Ovary (tissue), 9 donors: Measurements from ENCODE around the gene PMIS2. TPM values are rescaled to one million over a fixed set of nuclear protein-coding genes. Genes with fewer than 3 reads are reported as not detected.

Experiments
- DNase-seq, 5 donors: peaks; one replicate each; pipeline ENCODE4 v3.0.0-alpha.2; 2019 to 2020
- H3K27ac ChIP-seq, 2 donors: fragments of 200-600 bp; one replicate each; pipeline versions ENCODE4 v1.5.1 to v1.8.0; 2019 to 2022
- H3K27me3 ChIP-seq: fragments of 200-600 bp; one replicate; pipeline ENCODE4 v1.8.0; 2022
- H3K36me3 ChIP-seq: fragments of 200-600 bp; sonication (generic); one replicate; pipeline ENCODE4 v1.5.1; 2019
- H3K4me1 ChIP-seq: one replicate; pipeline ENCODE4 v1.8.1; 2013; ENCODE audit warnings: mild to moderate bottlenecking, moderate library complexity; ENCODE audit not compliant: insufficient read depth
- H3K4me3 ChIP-seq: fragments of 200-600 bp; sonication (generic); one replicate; pipeline ENCODE4 v1.5.1; 2017
- H3K9me3 ChIP-seq, 2 donors: fragments of 200-600 bp in 1 of 2; sonication (generic) in 1 of 2; one replicate each; pipeline versions ENCODE4 v1.5.1 to v1.8.1; 2013 to 2019; ENCODE audit warnings: mild to moderate bottlenecking in 1 of 2, moderate library complexity in 1 of 2
- CTCF ChIP-seq, 3 donors: fragments of 450-650 bp in 2 of 3; fragments of 200-600 bp in 1 of 3; IDR thresholded peaks; one replicate each; pipeline versions ENCODE4 v1.5.1 to v1.8.0; 2016 to 2022; ENCODE audit warnings: antibody characterized with exemption in 3 of 3, mild to moderate bottlenecking in 1 of 3
- EP300 ChIP-seq: sonication (generic); formaldehyde crosslinking; IDR thresholded peaks from one replicate; pipeline ENCODE4 v1.6.1; 2017; ENCODE audit warnings: antibody characterized with exemption
- POLR2A ChIP-seq: fragments of 450-650 bp; IDR thresholded peaks from one replicate; pipeline ENCODE4 v1.6.1; 2017; ENCODE audit warnings: antibody characterized with exemption, mild to moderate bottlenecking, moderate library complexity
- WGBS, 3 donors: extraction: QIAGEN DNeasy Blood & Tissue Kit in 1 of 3; methylation state at CpG; one replicate each; pipeline versions ENCODE4 v1.1.5 to v1.1.7; 2013 to 2017; 5-methylcytosine and 5-hydroxymethylcytosine counted together
- intact Hi-C, 4 donors: fragments of 100-400 bp; cut with DNase I; formaldehyde crosslinking; loops; one replicate each; pipeline versions ENCODE4 v1.11.0 to v1.15.1; 2022 to 2023
- polyA plus RNA-seq, 2 donors: library from polyadenylated mRNA; stranded (reverse); fragments of 200-250 nt in 1 of 2; fragments of 350-450 nt in 1 of 2; fragmentation: Illumina TruSeq in 1 of 2; extraction: RNeasy Lipid Tissue Mini Kit (QIAGEN cat#74804) in 1 of 2; gene quantifications; one replicate each; pipeline ENCODE4 v1.2.3, GENCODE V29; 2013 to 2014
- total RNA-seq, 7 donors: library from RNA; depleted of rRNA in 2 of 7; stranded (reverse); fragments of >200 nt in 2 of 7; fragmentation: NEBNext Ultra II Directional in 3 of 7; extraction: Animal tissue kit (Norgen Biotek cat#: 25700) in 3 of 7; gene quantifications; one replicate each; pipeline versions ENCODE4 v1.1.0 to v1.2.4, GENCODE V29; 2016 to 2023
- donor health status: DM: no; HTN: no; CAD: no; lungs with moderate emphysema.
- donor health status: DM: no; HTN: no; CAD: no.
- donor health status: Bipolar disorder and iron deficiency.
- donor health status: DM: yes; HTN: yes; CAD: no.
- donor health status: DM: no; HTN: no; CAD: no.
- donor health status: DM: yes; HTN: yes; CAD: no.

Gene PMIS2
- total and polyA plus RNA-seq, 9 donors: not detected

- H3K27ac ChIP-seq: no peak overlapping the region
- H3K27me3 ChIP-seq: no peaks in the 10 kb centered on the region
- peaks cover 5% of the 10 kb centered on the region for H3K4me1 ChIP-seq
- 82 to 88% (median 82%) methylated on average over 29 of the region's 29 CpGs for WGBS, 3 donors
- H3K9me3 ChIP-seq: no peaks in the 10 kb centered on the region
- intact Hi-C loops: no loop called here
- no peaks in the 10 kb centered on the region for H3K36me3 ChIP-seq
- no peak overlapping the region for H3K4me3 ChIP-seq
- DNase-seq: no peak
- TF ChIP-seq POLR2A (no peak), CTCF (IDR thresholded peaks at IDR 0.05) (no peak), EP300 (no peak)
Observed at GRCh38 chr19:35633727-35634440, 47.9 kb downstream of the PMIS2 start.

- 90 to 95% (median 94%) methylated on average over 3 of the region's 3 CpGs for whole genome bisulfite sequencing, 3 donors
- DNase-seq: no peak
- no peaks in the 10 kb centered on the region for H3K27me3 ChIP-seq
- H3K9me3 ChIP-seq: no peaks in the 10 kb centered on the region
- H3K27ac ChIP-seq: no peak overlapping the region
- H3K4me1 ChIP-seq: peaks cover 2% of the 10 kb centered on the region
- no peak overlapping the region for H3K4me3 ChIP-seq
- TF ChIP-seq CTCF (IDR thresholded peaks at IDR 0.05) (no peak), EP300 (no peak)
- H3K36me3 ChIP-seq: no peaks in the 10 kb centered on the region
- intact Hi-C loops: no loop called here
Observed at GRCh38 chr19:35636651-35637050, 50.7 kb downstream of the PMIS2 start.

Other genes starting within 250 kb of the PMIS2 start
- 1 to 10 TPM in 5 of 7 donors, under 1 TPM in 2; 0.11 to 5.0 (median 1.8) TPM for gene FFAR1, start 238.3 kb upstream of the PMIS2 start, total RNA-seq
- gene FFAR1, start 238.3 kb upstream of the PMIS2 start, polyA plus RNA-seq: under 1 TPM; 0.32 to 0.67 TPM
- gene FFAR3, start 227.7 kb upstream of the PMIS2 start, total RNA-seq: under 1 TPM in 4 of 7 donors, not detected in 3; 0.15 to 0.43 (median 0.21) TPM
- under 1 TPM in 1 of 2 donors, not detected in 1; 0.12 TPM for gene FFAR3, start 227.7 kb upstream of the PMIS2 start, polyA plus RNA-seq
- not detected for gene GPR42, start 215.1 kb upstream of the PMIS2 start, total RNA-seq
- gene GPR42, start 215.1 kb upstream of the PMIS2 start, polyA plus RNA-seq: not detected
- gene FFAR2, start 137.9 kb upstream of the PMIS2 start, total RNA-seq: under 1 TPM in 2 of 7 donors, not detected in 5; 0.20 to 0.32 TPM
- under 1 TPM; 0.32 to 0.47 TPM for gene FFAR2, start 137.9 kb upstream of the PMIS2 start, polyA plus RNA-seq
- 1 to 10 TPM in 1 of 7 donors, under 1 TPM in 4, not detected in 2; 0.54 to 1.6 (median 0.75) TPM for gene KRTDAP, start 95.7 kb upstream of the PMIS2 start, total RNA-seq
- gene KRTDAP, start 95.7 kb upstream of the PMIS2 start, polyA plus RNA-seq: not detected
- 100 to 1,000 TPM in 3 of 7 donors, 10 to 100 TPM in 4; 82.1 to 177 (median 98.4) TPM for gene DMKN, start 72.5 kb upstream of the PMIS2 start, total RNA-seq
- 10 to 100 TPM; 58.3 to 59.0 TPM for gene DMKN, start 72.5 kb upstream of the PMIS2 start, polyA plus RNA-seq
- not detected for gene SBSN, start 57.9 kb upstream of the PMIS2 start, total RNA-seq
- gene SBSN, start 57.9 kb upstream of the PMIS2 start, polyA plus RNA-seq: not detected
- gene GAPDHS, start 52.7 kb upstream of the PMIS2 start, total RNA-seq: not detected
- gene GAPDHS, start 52.7 kb upstream of the PMIS2 start, polyA plus RNA-seq: not detected
- 10 to 100 TPM; 61.4 to 87.7 (median 66.8) TPM for gene TMEM147, start 40.5 kb upstream of the PMIS2 start, total RNA-seq
- gene TMEM147, start 40.5 kb upstream of the PMIS2 start, polyA plus RNA-seq: 100 to 1,000 TPM in 1 of 2 donors, 10 to 100 TPM in 1; 80.9 to 105 TPM
- gene ATP4A, start 22.5 kb upstream of the PMIS2 start, total RNA-seq: not detected
- under 1 TPM in 1 of 2 donors, not detected in 1; 0.02 TPM for gene ATP4A, start 22.5 kb upstream of the PMIS2 start, polyA plus RNA-seq
- 10 to 100 TPM; 10.6 to 24.5 (median 19.5) TPM for gene HAUS5, start 26.6 kb downstream of the PMIS2 start, total RNA-seq
- gene HAUS5, start 26.6 kb downstream of the PMIS2 start, polyA plus RNA-seq: 10 to 100 TPM in 1 of 2 donors, 1 to 10 TPM in 1; 8.8 to 14.8 TPM
- gene RBM42, start 42.9 kb downstream of the PMIS2 start, total RNA-seq: 10 to 100 TPM; 43.0 to 90.4 (median 78.1) TPM
- 10 to 100 TPM in 1 of 2 donors, 1 to 10 TPM in 1; 6.1 to 68.0 TPM for gene RBM42, start 42.9 kb downstream of the PMIS2 start, polyA plus RNA-seq
- gene ETV2, start 55.6 kb downstream of the PMIS2 start, total RNA-seq: 1 to 10 TPM in 5 of 7 donors, under 1 TPM in 2; 0.79 to 2.5 (median 1.4) TPM
- gene ETV2, start 55.6 kb downstream of the PMIS2 start, polyA plus RNA-seq: 1 to 10 TPM in 1 of 2 donors, not detected in 1; 1.9 TPM
- gene COX6B1, start 62.1 kb downstream of the PMIS2 start, total RNA-seq: 100 to 1,000 TPM; 181 to 320 (median 243) TPM
- gene COX6B1, start 62.1 kb downstream of the PMIS2 start, polyA plus RNA-seq: 100 to 1,000 TPM; 466 to 601 TPM
- gene UPK1A, start 80.3 kb downstream of the PMIS2 start, total RNA-seq: not detected
- under 1 TPM; 0.06 to 0.20 TPM for gene UPK1A, start 80.3 kb downstream of the PMIS2 start, polyA plus RNA-seq
- under 1 TPM in 1 of 7 donors, not detected in 6; 0.41 TPM for gene ZBTB32, start 118.4 kb downstream of the PMIS2 start, total RNA-seq
- not detected for gene ZBTB32, start 118.4 kb downstream of the PMIS2 start, polyA plus RNA-seq
- 10 to 100 TPM; 13.0 to 53.7 (median 38.4) TPM for gene KMT2B, start 131.8 kb downstream of the PMIS2 start, total RNA-seq
- gene KMT2B, start 131.8 kb downstream of the PMIS2 start, polyA plus RNA-seq: 10 to 100 TPM in 1 of 2 donors, 1 to 10 TPM in 1; 8.8 to 27.2 TPM
- 10 to 100 TPM in 3 of 7 donors, 1 to 10 TPM in 4; 3.6 to 12.8 (median 7.6) TPM for gene IGFLR1, start 156.3 kb downstream of the PMIS2 start, total RNA-seq
- 1 to 10 TPM in 1 of 2 donors, under 1 TPM in 1; 0.93 to 9.0 TPM for gene IGFLR1, start 156.3 kb downstream of the PMIS2 start, polyA plus RNA-seq
- gene U2AF1L4, start 159.2 kb downstream of the PMIS2 start, total RNA-seq: 10 to 100 TPM; 16.7 to 37.5 (median 25.6) TPM
- 10 to 100 TPM; 16.7 to 37.7 TPM for gene U2AF1L4, start 159.2 kb downstream of the PMIS2 start, polyA plus RNA-seq
- 10 to 100 TPM; 23.4 to 90.4 (median 44.9) TPM for gene PSENEN, start 159.5 kb downstream of the PMIS2 start, total RNA-seq
- gene PSENEN, start 159.5 kb downstream of the PMIS2 start, polyA plus RNA-seq: 10 to 100 TPM; 34.0 to 44.6 TPM
- 10 to 100 TPM; 14.5 to 25.6 (median 19.1) TPM for gene LIN37, start 162.4 kb downstream of the PMIS2 start, total RNA-seq
- 10 to 100 TPM in 1 of 2 donors, 1 to 10 TPM in 1; 9.8 to 24.1 TPM for gene LIN37, start 162.4 kb downstream of the PMIS2 start, polyA plus RNA-seq
- gene HSPB6, start 170.9 kb downstream of the PMIS2 start, total RNA-seq: 100 to 1,000 TPM in 6 of 7 donors, 10 to 100 TPM in 1; 44.9 to 276 (median 232) TPM
- 100 to 1,000 TPM; 101 to 434 TPM for gene HSPB6, start 170.9 kb downstream of the PMIS2 start, polyA plus RNA-seq
- gene PROSER3, start 172.0 kb downstream of the PMIS2 start, total RNA-seq: 10 to 100 TPM in 5 of 7 donors, 1 to 10 TPM in 2; 3.3 to 59.0 (median 32.0) TPM
- gene PROSER3, start 172.0 kb downstream of the PMIS2 start, polyA plus RNA-seq: 10 to 100 TPM; 12.6 to 12.9 TPM
- gene ARHGAP33, start 189.4 kb downstream of the PMIS2 start, total RNA-seq: 10 to 100 TPM; 14.7 to 52.7 (median 46.1) TPM
- gene ARHGAP33, start 189.4 kb downstream of the PMIS2 start, polyA plus RNA-seq: 10 to 100 TPM in 1 of 2 donors, under 1 TPM in 1; 0.95 to 18.5 TPM
- gene PRODH2, start 226.7 kb downstream of the PMIS2 start, total RNA-seq: under 1 TPM in 1 of 7 donors, not detected in 6; 0.41 TPM
- not detected for gene PRODH2, start 226.7 kb downstream of the PMIS2 start, polyA plus RNA-seq